ENCODE results near the gene MED15. TPM values are rescaled to one million over a fixed set of nuclear protein-coding genes. Genes with fewer than 3 reads are reported as not detected.

MED15 gene
- total and polyA plus RNA-seq, 2 experiments from 2014 or later: 29.2 to 43.5 TPM

- Mint-ChIP-seq H3K9me3 (no peaks in the 10 kb centered on the region), H3K27me3 (ENCODE audit: insufficient read depth, low read depth, poor library complexity) (peaks cover 11% of the 10 kb centered on the region), H3K36me3 (ENCODE audit: low read depth) (peaks cover 25% of the 10 kb centered on the region), H3K4me1 (no peaks in the 10 kb centered on the region), H3K4me3 (no peak overlapping the region), H3K27ac (no peak overlapping the region)
- TF ChIP-seq CTCF (conservative IDR thresholded peaks at IDR 0.05; ENCODE audit: low read depth in 2 of 2) (no peak), EZH2phosphoT487 (IDR thresholded peaks at IDR 0.05; ENCODE audit: unreplicated experiment) (no peak), CREB1 (CRISPR knock-in tag; IDR thresholded peaks at IDR 0.05; ENCODE audit: low read depth) (no peak)
- TF ChIP-seq, protein P1, sequence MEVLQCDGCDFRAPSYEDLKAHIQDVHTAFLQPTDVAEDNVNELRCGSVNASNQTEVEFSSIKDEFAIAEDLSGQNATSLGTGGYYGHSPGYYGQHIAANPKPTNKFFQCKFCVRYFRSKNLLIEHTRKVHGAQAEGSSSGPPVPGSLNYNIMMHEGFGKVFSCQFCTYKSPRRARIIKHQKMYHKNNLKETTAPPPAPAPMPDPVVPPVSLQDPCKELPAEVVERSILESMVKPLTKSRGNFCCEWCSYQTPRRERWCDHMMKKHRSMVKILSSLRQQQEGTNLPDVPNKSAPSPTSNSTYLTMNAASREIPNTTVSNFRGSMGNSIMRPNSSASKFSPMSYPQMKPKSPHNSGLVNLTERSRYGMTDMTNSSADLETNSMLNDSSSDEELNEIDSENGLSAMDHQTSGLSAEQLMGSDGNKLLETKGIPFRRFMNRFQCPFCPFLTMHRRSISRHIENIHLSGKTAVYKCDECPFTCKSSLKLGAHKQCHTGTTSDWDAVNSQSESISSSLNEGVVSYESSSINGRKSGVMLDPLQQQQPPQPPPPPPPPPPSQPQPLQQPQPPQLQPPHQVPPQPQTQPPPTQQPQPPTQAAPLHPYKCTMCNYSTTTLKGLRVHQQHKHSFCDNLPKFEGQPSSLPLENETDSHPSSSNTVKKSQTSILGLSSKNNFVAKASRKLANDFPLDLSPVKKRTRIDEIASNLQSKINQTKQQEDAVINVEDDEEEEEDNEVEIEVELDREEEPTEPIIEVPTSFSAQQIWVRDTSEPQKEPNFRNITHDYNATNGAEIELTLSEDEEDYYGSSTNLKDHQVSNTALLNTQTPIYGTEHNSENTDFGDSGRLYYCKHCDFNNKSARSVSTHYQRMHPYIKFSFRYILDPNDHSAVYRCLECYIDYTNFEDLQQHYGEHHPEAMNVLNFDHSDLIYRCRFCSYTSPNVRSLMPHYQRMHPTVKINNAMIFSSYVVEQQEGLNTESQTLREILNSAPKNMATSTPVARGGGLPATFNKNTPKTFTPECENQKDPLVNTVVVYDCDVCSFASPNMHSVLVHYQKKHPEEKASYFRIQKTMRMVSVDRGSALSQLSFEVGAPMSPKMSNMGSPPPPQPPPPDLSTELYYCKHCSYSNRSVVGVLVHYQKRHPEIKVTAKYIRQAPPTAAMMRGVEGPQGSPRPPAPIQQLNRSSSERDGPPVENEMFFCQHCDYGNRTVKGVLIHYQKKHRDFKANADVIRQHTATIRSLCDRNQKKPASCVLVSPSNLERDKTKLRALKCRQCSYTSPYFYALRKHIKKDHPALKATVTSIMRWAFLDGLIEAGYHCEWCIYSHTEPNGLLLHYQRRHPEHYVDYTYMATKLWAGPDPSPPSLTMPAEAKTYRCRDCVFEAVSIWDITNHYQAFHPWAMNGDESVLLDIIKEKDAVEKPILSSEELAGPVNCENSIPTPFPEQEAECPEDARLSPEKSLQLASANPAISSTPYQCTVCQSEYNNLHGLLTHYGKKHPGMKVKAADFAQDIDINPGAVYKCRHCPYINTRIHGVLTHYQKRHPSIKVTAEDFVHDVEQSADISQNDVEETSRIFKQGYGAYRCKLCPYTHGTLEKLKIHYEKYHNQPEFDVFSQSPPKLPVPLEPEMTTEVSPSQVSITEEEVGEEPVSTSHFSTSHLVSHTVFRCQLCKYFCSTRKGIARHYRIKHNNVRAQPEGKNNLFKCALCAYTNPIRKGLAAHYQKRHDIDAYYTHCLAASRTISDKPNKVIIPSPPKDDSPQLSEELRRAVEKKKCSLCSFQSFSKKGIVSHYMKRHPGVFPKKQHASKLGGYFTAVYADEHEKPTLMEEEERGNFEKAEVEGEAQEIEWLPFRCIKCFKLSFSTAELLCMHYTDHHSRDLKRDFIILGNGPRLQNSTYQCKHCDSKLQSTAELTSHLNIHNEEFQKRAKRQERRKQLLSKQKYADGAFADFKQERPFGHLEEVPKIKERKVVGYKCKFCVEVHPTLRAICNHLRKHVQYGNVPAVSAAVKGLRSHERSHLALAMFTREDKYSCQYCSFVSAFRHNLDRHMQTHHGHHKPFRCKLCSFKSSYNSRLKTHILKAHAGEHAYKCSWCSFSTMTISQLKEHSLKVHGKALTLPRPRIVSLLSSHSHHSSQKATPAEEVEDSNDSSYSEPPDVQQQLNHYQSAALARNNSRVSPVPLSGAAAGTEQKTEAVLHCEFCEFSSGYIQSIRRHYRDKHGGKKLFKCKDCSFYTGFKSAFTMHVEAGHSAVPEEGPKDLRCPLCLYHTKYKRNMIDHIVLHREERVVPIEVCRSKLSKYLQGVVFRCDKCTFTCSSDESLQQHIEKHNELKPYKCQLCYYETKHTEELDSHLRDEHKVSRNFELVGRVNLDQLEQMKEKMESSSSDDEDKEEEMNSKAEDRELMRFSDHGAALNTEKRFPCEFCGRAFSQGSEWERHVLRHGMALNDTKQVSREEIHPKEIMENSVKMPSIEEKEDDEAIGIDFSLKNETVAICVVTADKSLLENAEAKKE (CRISPR knock-in tag; IDR thresholded peaks at IDR 0.05): no peak
- Histone ChIP-seq H4K20me1 (replicated peaks; ENCODE audit: insufficient read depth) (0 out of 2 replicates have a peak, but pooled peaks cover 8% of the 10 kb centered on the region), H3F3A (replicated peaks; ENCODE audit: low read depth) (no peaks in the 10 kb centered on the region), H3K4me3 (no peak overlapping the region), H3K27me3 (ENCODE audit: insufficient read depth) (no peaks in the 10 kb centered on the region), H3K4me1 (ENCODE audit: insufficient read depth) (no peaks in the 10 kb centered on the region), H2AFZ (no peak overlapping the region), H3K36me3 (ENCODE audit: insufficient read depth) (no peaks in the 10 kb centered on the region; the same call in 1 of the 2 replicates), H3K4me2 (no peak overlapping the region), H3K9me2 (ENCODE audit: insufficient read depth) (no peaks in the 10 kb centered on the region), H3K27ac (ENCODE audit: low read depth) (no peak overlapping the region), H3K79me2 (replicated peaks; ENCODE audit: insufficient read depth) (no peaks in the 10 kb centered on the region)
- DNase-seq (ENCODE audit: low spot score): no peak
- ATAC-seq: no peak
These were observed 71.3 kb downstream of the MED15 start for GRCh38 chr22:20578707-20579106.
